Keratinocyte (primary cell): ENCODE results near the gene SORT1. TPM values are rescaled to one million over a fixed set of nuclear protein-coding genes. Genes with fewer than 3 reads are reported as not detected.

Source experiments
- DNase-seq: peaks from one replicate; pipeline ENCODE4 v3.0.0-alpha.2; 2011; ENCODE audit warnings: low read depth, missing footprints, low spot score
- FAIRE-seq: peaks from 2 replicates; lab custom pipeline; 2011; peaks lifted over from hg19 to GRCh38; lab: Jason Lieb, UNC
- H2AFZ ChIP-seq: 2 replicates; pipeline ENCODE4 v1.6.0; 2012; ENCODE audit warnings: low read length, control low read depth, inconsistent platforms; ENCODE audit not compliant: control insufficient read depth
- H3K27ac ChIP-seq: 2 replicates; pipeline ENCODE4 v1.5.1; 2011; ENCODE audit warnings: low read length; ENCODE audit not compliant: control insufficient read depth, insufficient read depth
- H3K27me3 ChIP-seq: 3 replicates; pipeline ENCODE4 v1.6.0; 2011; ENCODE audit warnings: low read length; ENCODE audit not compliant: control insufficient read depth, insufficient read depth; ENCODE audit errors: extremely low read depth
- H3K36me3 ChIP-seq, 2 experiments: 2 replicates in 1 of 2; 3 replicates in 1 of 2; pipeline ENCODE4 v1.5.1; 2011; ENCODE audit warnings: low read length in 2 of 2, mild to moderate bottlenecking in 1 of 2; ENCODE audit not compliant: control insufficient read depth in 2 of 2, insufficient read depth in 2 of 2; ENCODE audit errors: extremely low read depth in 1 of 2
- H3K4me1 ChIP-seq: 3 replicates; pipeline ENCODE4 v1.5.1; 2011; ENCODE audit warnings: low read length; ENCODE audit not compliant: control insufficient read depth, insufficient read depth; ENCODE audit errors: extremely low read depth
- H3K4me2 ChIP-seq: 3 replicates; pipeline ENCODE4 v1.6.0; 2011; ENCODE audit warnings: low read depth, low read length; ENCODE audit not compliant: control insufficient read depth, insufficient read depth; ENCODE audit errors: extremely low read depth
- H3K4me3 ChIP-seq, 3 experiments: fragments of 200-600 bp in 1 of 3; sonication (generic) in 1 of 3; 2 replicates in 2 of 3; 3 replicates in 1 of 3; pipeline ENCODE4 v1.5.1; 2011 to 2016; ENCODE audit warnings: low read length in 3 of 3, mild to moderate bottlenecking in 3 of 3, control low read depth in 2 of 3, inconsistent platforms in 1 of 3, low read depth in 1 of 3, mixed read lengths in 1 of 3, mixed run types in 1 of 3, moderate library complexity in 1 of 3; ENCODE audit not compliant: control insufficient read depth in 2 of 3, insufficient read depth in 2 of 3; ENCODE audit errors: extremely low read depth in 1 of 3
- H3K79me2 ChIP-seq: 2 replicates; pipeline ENCODE4 v1.6.0; 2012; ENCODE audit warnings: low read length; ENCODE audit not compliant: control insufficient read depth, insufficient read depth
- H3K9ac ChIP-seq: 3 replicates; pipeline ENCODE4 v1.6.0; 2011; ENCODE audit warnings: low read length; ENCODE audit not compliant: control insufficient read depth, insufficient read depth; ENCODE audit errors: extremely low read depth
- H3K9me1 ChIP-seq: 3 replicates; pipeline ENCODE4 v1.6.0; 2011; ENCODE audit warnings: low read length; ENCODE audit not compliant: control insufficient read depth, insufficient read depth; ENCODE audit errors: extremely low read depth
- H3K9me3 ChIP-seq: 2 replicates; pipeline ENCODE4 v1.5.1; 2012; ENCODE audit warnings: low read depth, low read length; ENCODE audit not compliant: control insufficient read depth
- H4K20me1 ChIP-seq: 3 replicates; pipeline ENCODE4 v1.6.0; 2011; ENCODE audit warnings: low read length; ENCODE audit not compliant: control insufficient read depth, insufficient read depth; ENCODE audit errors: extremely low read depth
- EZH2 ChIP-seq: IDR thresholded peaks from one replicate; pipeline ENCODE4 v1.6.1; 2012; ENCODE audit warnings: inconsistent platforms, mild to moderate bottlenecking, low read length, moderate library complexity
- dilution Hi-C: fragments of 300-500 bp; cut with MboI; formaldehyde crosslinking; loops from one replicate; pipeline ENCODE4 v1.7.0; 2020; ENCODE audit warnings: low sequenced_read_pairs; ENCODE audit not compliant: extremely low pct_ligation_motif_present
- polyA plus RNA-seq, 5 experiments: library from polyadenylated mRNA; depleted of rRNA in 3 of 5; stranded (reverse) in 3 of 5; stranded (forward) in 1 of 5; unstranded in 1 of 5; fragments of >200 nt; gene quantifications; 1 replicate in 1 of 5; 2 replicates in 3 of 5; 3 replicates in 1 of 5; pipeline versions ENCODE4 v1.2.1 to v1.2.3, GENCODE V29; 2011 to 2012; ENCODE audit warnings: missing spikeins in 2 of 5, low read depth in 1 of 5, low replicate concordance in 1 of 5
- TF ChIP-seq, protein P1 (sequence below), 3 experiments: IDR thresholded peaks in 1 of 3; conservative IDR thresholded peaks in 1 of 3; optimal IDR thresholded peaks in 1 of 3; 2 replicates in 2 of 3; 3 replicates in 1 of 3; pipeline versions ENCODE3 to v1.5.1; 2011; ENCODE audit warnings: low read length in 3 of 3, mild to moderate bottlenecking in 3 of 3, moderate library complexity in 2 of 3, control low read depth in 1 of 3, inconsistent platforms in 1 of 3; ENCODE audit not compliant: insufficient read depth in 2 of 3; ENCODE audit errors: extremely low read depth in 1 of 3

SORT1 gene
- polyA plus RNA-seq, 1 donor (not counting 4 experiments of a cell fraction or from before 2014, with no cell fraction given), result 1.6 TPM

DNA sequence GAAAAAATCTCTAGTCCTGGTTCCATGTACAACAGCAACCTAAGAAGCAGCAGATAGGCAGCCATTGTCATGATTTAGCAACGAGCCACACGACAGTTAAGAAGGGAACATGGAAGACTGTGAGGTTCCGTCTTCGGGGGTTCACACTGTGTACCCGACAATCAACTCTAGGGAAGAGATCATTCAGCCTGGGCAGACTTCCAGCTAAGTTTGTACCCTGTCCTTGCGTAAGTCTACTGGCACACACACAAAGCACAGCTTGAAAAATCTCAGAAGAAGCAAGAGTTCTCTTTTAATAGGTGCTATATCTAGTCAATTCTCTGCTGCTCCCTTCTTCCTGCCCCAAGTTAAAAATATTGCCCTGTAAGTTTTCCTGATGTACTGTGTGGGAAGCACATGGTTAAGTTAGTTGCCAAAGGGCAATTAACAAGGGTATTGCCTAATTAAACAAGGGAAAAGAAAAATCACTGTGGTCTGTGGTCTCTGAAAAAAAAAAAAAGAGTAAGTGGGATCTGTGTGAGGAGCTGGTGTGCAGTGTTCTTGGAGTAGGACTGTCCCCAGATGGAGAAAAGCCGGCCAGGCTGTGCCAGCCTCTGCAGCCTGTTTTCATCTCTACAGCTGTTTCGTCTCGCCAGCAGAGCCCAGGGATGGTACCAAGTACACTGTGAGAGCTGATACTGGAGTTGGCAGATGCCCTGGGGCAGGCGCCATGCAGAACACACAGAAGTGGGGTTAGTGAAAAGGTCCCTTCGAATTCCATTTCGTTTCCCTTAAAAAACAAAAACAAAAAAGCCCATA, 84.5 kb downstream of the SORT1 start:
- H3K27ac ChIP-seq, result no peak overlapping the region
- no peak overlapping the region for H3K9ac ChIP-seq
- no peak for TF ChIP-seq EZH2
- TF ChIP-seq, protein P1, sequence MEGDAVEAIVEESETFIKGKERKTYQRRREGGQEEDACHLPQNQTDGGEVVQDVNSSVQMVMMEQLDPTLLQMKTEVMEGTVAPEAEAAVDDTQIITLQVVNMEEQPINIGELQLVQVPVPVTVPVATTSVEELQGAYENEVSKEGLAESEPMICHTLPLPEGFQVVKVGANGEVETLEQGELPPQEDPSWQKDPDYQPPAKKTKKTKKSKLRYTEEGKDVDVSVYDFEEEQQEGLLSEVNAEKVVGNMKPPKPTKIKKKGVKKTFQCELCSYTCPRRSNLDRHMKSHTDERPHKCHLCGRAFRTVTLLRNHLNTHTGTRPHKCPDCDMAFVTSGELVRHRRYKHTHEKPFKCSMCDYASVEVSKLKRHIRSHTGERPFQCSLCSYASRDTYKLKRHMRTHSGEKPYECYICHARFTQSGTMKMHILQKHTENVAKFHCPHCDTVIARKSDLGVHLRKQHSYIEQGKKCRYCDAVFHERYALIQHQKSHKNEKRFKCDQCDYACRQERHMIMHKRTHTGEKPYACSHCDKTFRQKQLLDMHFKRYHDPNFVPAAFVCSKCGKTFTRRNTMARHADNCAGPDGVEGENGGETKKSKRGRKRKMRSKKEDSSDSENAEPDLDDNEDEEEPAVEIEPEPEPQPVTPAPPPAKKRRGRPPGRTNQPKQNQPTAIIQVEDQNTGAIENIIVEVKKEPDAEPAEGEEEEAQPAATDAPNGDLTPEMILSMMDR (optimal IDR thresholded peaks at IDR 0.05 in 1 of 3, IDR thresholded peaks at IDR 0.05 in 1 of 3, conservative IDR thresholded peaks at IDR 0.05 in 1 of 3; ENCODE audit: extremely low read depth in 1 of 3, insufficient read depth in 2 of 3, low read length in 3 of 3), result no peak
- H3K36me3 ChIP-seq, result no peaks in the 10 kb centered on the region
- no peaks in the 10 kb centered on the region for H3K79me2 ChIP-seq
- no peak overlapping the region for H3K4me2 ChIP-seq
- no peaks in the 10 kb centered on the region for H3K4me1 ChIP-seq
- no peaks in the 10 kb centered on the region for H3K9me1 ChIP-seq
- H3K27me3 ChIP-seq, result peaks cover 4% of the 10 kb centered on the region
- no peaks in the 10 kb centered on the region for H4K20me1 ChIP-seq
- H3K4me3 ChIP-seq, result no peak overlapping the region
- no peaks in the 10 kb centered on the region for H3K9me3 ChIP-seq
- no peak overlapping the region for H2AFZ ChIP-seq
- FAIRE-seq (no peak), DNase-seq (no peak)
- dilution Hi-C loops, result no loop called here

- Histone ChIP-seq H3K36me3 (no peaks in the 10 kb centered on the region), H3K27ac (no peak overlapping the region), H3K79me2 (no peaks in the 10 kb centered on the region), H4K20me1 (no peaks in the 10 kb centered on the region), H3K27me3 (peaks cover 4% of the 10 kb centered on the region), H3K4me2 (no peak overlapping the region), H3K4me3 (no peak overlapping the region), H3K9ac (no peak overlapping the region), H3K4me1 (no peaks in the 10 kb centered on the region), H3K9me1 (no peaks in the 10 kb centered on the region), H2AFZ (no peak overlapping the region), H3K9me3 (no peaks in the 10 kb centered on the region)
- FAIRE-seq (no peak), DNase-seq (no peak)
- dilution Hi-C loops, result no loop called here
- TF ChIP-seq, protein P1 (optimal IDR thresholded peaks at IDR 0.05 in 1 of 3, IDR thresholded peaks at IDR 0.05 in 1 of 3, conservative IDR thresholded peaks at IDR 0.05 in 1 of 3; ENCODE audit: extremely low read depth in 1 of 3, insufficient read depth in 2 of 3, low read length in 3 of 3), result no peak
- TF ChIP-seq EZH2, result no peak
Measured at GRCh38 chr1:109312246-109312645, 85.5 kb downstream of the SORT1 start.
